ENCODE data around the gene KLHL6.

KLHL6 gene

DNA sequence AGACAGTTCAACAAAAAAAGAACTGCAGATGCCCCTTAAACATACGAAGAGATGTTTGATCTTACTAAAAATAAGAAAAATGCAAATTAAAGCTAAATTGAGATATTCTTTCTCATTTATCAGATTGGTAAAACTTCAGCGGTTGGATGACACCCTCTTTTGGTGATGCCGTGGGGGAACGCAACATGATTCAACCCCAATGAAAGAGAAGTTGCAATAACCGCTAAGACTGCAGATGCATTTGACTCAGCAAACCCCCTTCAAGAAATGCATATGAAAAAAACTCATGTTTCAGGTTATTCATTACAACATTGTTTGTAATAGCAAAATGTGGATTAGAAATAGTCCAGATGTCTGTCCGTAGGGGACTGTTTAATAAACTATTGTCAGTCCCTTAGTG, 3.6 kb downstream of the KLHL6 start:
- no peak for DNase-seq (ENCODE audit: low read depth)
- no peak overlapping the region for H3K4me3 ChIP-seq (ENCODE audit: low read length)
- TF ChIP-seq, protein P1, sequence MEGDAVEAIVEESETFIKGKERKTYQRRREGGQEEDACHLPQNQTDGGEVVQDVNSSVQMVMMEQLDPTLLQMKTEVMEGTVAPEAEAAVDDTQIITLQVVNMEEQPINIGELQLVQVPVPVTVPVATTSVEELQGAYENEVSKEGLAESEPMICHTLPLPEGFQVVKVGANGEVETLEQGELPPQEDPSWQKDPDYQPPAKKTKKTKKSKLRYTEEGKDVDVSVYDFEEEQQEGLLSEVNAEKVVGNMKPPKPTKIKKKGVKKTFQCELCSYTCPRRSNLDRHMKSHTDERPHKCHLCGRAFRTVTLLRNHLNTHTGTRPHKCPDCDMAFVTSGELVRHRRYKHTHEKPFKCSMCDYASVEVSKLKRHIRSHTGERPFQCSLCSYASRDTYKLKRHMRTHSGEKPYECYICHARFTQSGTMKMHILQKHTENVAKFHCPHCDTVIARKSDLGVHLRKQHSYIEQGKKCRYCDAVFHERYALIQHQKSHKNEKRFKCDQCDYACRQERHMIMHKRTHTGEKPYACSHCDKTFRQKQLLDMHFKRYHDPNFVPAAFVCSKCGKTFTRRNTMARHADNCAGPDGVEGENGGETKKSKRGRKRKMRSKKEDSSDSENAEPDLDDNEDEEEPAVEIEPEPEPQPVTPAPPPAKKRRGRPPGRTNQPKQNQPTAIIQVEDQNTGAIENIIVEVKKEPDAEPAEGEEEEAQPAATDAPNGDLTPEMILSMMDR (conservative IDR thresholded peaks at IDR 0.05; ENCODE audit: low read depth, low read length) = no peak

DNA sequence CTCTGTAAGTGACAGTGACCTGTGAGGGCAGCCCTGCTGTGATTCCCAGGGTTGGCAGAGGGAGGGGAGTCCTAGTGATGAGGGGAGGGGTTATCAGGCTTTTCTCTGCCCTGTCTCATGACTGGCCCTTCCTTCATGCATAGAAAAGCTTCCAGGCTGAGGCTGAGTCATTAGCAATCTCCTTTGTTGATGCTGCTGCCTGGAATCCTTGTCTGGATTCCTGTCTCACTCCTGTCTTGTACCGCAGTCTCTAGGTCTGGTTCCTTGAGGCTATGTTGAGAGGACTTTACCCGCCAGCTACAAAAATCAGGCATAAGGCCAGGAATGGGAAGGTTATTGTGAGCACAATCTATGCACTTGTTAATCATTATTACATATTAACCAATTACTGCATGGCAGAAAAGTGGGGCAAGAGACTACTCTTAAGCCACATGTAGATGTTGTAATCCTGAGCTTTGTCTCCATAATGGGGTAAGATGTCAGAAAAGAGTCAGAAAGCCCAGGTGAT, 7.2 kb downstream of the KLHL6 start:
- H3K4me3 ChIP-seq (ENCODE audit: low read length) = no peak overlapping the region
- TF ChIP-seq, protein P1 (conservative IDR thresholded peaks at IDR 0.05; ENCODE audit: low read depth, low read length) = no peak
- DNase-seq (ENCODE audit: low read depth) = peak; percentile 87

DNA sequence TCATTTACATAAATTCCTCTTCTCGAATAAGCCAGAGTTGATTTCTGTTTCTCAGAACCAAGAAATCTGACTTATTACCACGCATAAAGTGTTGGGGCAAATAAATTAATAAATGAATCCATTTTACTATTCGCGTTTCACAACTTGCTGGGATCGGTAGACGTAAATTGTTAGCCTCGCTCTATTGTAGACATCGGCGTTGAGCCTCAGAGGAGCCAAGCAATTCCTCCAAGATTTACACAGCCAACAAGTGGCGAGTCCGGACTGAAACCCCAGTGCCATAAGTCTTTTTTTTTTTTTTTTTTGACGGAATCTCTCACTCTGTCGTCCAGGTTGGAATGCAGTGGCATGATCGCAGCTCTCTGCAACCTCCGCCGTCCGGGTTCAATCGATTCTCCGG, 8.9 kb downstream of the KLHL6 start:
- TF ChIP-seq, protein P1 (conservative IDR thresholded peaks at IDR 0.05; ENCODE audit: low read depth, low read length) = no peak
- DNase-seq (ENCODE audit: low read depth) = no peak
- H3K4me3 ChIP-seq (ENCODE audit: low read length) = no peak overlapping the region

DNA sequence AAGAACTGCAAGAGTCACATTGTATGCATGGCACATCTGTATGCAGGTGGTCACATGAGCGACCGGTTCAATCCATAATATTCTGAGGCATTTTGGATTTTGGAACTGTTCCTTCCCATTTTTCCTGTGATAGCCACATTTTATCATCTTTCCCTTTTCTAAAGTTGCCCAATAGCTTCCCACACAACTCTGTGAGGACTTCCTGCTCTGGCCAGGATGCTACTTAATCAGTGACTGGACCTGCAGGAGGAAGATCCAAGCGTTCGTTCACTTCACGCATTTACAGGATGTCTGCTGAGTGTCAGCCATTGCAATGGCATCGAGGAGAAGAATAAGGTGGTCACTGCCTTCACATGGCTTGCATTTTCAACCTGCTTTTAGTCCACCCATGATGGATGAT, 9.8 kb downstream of the KLHL6 start:
- no peak for DNase-seq (ENCODE audit: low read depth)
- H3K4me3 ChIP-seq (ENCODE audit: low read length) = no peak overlapping the region
- TF ChIP-seq, protein P1 (conservative IDR thresholded peaks at IDR 0.05; ENCODE audit: low read depth, low read length) = no peak

DNA sequence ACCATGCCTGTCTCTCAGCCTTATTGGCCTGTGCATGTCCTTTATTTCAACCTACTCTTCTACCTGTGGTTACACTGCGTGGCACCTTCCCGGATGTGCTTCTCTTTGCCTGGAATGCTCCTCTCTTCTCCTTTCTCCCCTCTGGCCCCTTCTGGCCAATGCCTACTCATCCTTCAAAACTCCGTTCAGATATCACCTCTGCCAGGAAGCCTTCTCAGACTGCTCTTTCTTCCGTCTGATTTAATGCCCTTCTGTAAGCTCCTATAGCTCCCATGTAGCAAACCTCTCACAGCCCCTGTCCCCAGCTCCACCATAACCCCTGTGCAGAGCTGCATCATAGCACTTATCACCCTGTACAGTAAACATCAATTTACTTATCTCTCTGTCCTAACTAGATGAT, 13.2 kb downstream of the KLHL6 start:
- DNase-seq (ENCODE audit: low read depth) = no peak
- H3K4me3 ChIP-seq (ENCODE audit: low read length) = no peak overlapping the region
- TF ChIP-seq, protein P1 (conservative IDR thresholded peaks at IDR 0.05; ENCODE audit: low read depth, low read length) = no peak

DNA sequence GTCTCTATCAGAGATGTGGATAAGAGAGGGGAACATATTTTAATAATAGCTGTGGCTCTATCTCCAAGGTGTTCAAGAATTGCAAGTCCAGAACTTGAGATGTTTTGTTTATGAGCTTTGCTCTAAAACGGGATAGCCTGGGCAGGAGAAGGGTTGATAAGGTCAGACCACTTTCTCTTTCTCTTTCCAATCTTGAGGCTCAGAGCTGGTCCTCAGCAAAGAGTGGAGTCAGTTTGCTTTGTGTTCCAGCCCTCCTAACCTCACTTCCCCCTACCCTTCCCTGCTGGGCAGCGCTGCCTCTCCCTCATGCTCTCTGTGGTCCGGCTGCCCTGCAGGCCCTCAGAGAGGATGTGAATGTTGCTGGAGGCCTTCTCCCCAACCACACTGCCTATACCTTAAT, 13.8 kb downstream of the KLHL6 start:
- DNase-seq (ENCODE audit: low read depth) = no peak
- TF ChIP-seq, protein P1 (conservative IDR thresholded peaks at IDR 0.05; ENCODE audit: low read depth, low read length) = no peak

DNA sequence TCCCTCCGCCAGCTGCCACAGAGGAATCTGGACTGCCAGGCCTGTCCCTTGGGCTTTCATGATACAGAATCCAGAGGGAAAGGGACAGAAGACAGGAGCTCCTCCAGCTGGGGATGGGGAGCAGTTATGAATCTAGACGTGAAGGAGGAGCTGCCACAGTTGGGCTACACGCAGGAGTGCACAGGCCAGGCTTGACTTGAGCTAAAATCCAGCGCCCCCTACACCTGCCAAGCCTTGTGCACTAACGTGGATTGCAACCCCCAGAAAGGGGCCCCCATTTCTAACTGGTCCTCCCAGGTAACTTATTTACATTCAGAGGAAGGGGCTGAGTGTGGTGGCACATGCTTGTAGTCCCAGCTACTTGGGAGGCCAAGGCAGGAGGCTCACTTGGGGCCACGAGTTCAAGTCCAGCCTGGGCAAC, 14.3 kb downstream of the KLHL6 start:
- no peak overlapping the region for H3K4me3 ChIP-seq (ENCODE audit: low read length)
- DNase-seq (ENCODE audit: low read depth) = no peak
- TF ChIP-seq, protein P1 (conservative IDR thresholded peaks at IDR 0.05; ENCODE audit: low read depth, low read length) = no peak

More for the DNA sequence above, 13.8 kb downstream of the KLHL6 start:
- no peak overlapping the region for H3K4me3 ChIP-seq (ENCODE audit: low read length)
